Measurements from ENCODE around the gene DCC.

DCC gene

GRCh38 chr18:52869942-52870907, 530.2 kb downstream of the DCC start:
- Histone ChIP-seq H3K79me2 (ENCODE audit: control insufficient read depth, low read length) (no peaks in the 10 kb centered on the region), H3K4me2 (ENCODE audit: low read length) (no peak overlapping the region), H3K4me1 (ENCODE audit: control insufficient read depth, low read length) (no peaks in the 10 kb centered on the region), H3K27me3 (ENCODE audit: control insufficient read depth, low read length) (no peaks in the 10 kb centered on the region), H4K20me1 (ENCODE audit: control insufficient read depth, insufficient read depth, low read depth, low read length) (no peaks in the 10 kb centered on the region), H3K9me2 (replicated peaks; ENCODE audit: control insufficient read depth, low read length) (no peaks in the 10 kb centered on the region), H3K36me3 (ENCODE audit: control insufficient read depth, low read length) (no peaks in the 10 kb centered on the region), H3K9me3 (ENCODE audit: control insufficient read depth, insufficient read depth, low read length) (peaks cover 3% of the 10 kb centered on the region; the same call in 1 of the 2 replicates), H3F3A (ENCODE audit: control insufficient read depth, insufficient read depth) (no peaks in the 10 kb centered on the region), H3K4me3 (ENCODE audit: low read length) (no peak overlapping the region), H3K27ac (ENCODE audit: low read depth, low read length) (no peak overlapping the region)
- no peak for TF ChIP-seq CTCF (IDR thresholded peaks at IDR 0.05; ENCODE audit: low read depth, low read length, poor library complexity, severe bottlenecking)
- no peak for TF ChIP-seq EZH2phosphoT487 (IDR thresholded peaks at IDR 0.05; ENCODE audit: borderline replicate concordance, low read length)

GRCh38 chr18:52874774-52875173, 534.8 kb downstream of the DCC start:
- Histone ChIP-seq H3K36me3 (ENCODE audit: control insufficient read depth, low read length) (no peaks in the 10 kb centered on the region), H3K27me3 (ENCODE audit: control insufficient read depth, low read length) (no peaks in the 10 kb centered on the region), H4K20me1 (ENCODE audit: control insufficient read depth, insufficient read depth, low read depth, low read length) (no peaks in the 10 kb centered on the region), H3K4me1 (ENCODE audit: control insufficient read depth, low read length) (no peaks in the 10 kb centered on the region), H3K9me2 (replicated peaks; ENCODE audit: control insufficient read depth, low read length) (no peaks in the 10 kb centered on the region), H3K4me3 (ENCODE audit: low read length) (no peak overlapping the region), H3F3A (ENCODE audit: control insufficient read depth, insufficient read depth) (no peaks in the 10 kb centered on the region), H3K4me2 (ENCODE audit: low read length) (no peak overlapping the region), H3K79me2 (ENCODE audit: control insufficient read depth, low read length) (no peaks in the 10 kb centered on the region), H3K9me3 (ENCODE audit: control insufficient read depth, insufficient read depth, low read length) (peaks cover 3% of the 10 kb centered on the region; the same call in 1 of the 2 replicates), H3K27ac (ENCODE audit: low read depth, low read length) (no peak overlapping the region)
- TF ChIP-seq CTCF (IDR thresholded peaks at IDR 0.05; ENCODE audit: low read depth, low read length, poor library complexity, severe bottlenecking) (no peak), EZH2phosphoT487 (IDR thresholded peaks at IDR 0.05; ENCODE audit: borderline replicate concordance, low read length) (no peak)

- Histone ChIP-seq H3K4me2 (ENCODE audit: low read length) (no peak overlapping the region), H3K4me1 (ENCODE audit: control insufficient read depth, low read length) (no peaks in the 10 kb centered on the region), H3K36me3 (ENCODE audit: control insufficient read depth, low read length) (no peaks in the 10 kb centered on the region), H3K79me2 (ENCODE audit: control insufficient read depth, low read length) (no peaks in the 10 kb centered on the region), H3K9me3 (ENCODE audit: control insufficient read depth, insufficient read depth, low read length) (no peaks in the 10 kb centered on the region), H3K4me3 (ENCODE audit: low read length) (no peak overlapping the region), H4K20me1 (ENCODE audit: control insufficient read depth, insufficient read depth, low read depth, low read length) (no peaks in the 10 kb centered on the region), H3K27me3 (ENCODE audit: control insufficient read depth, low read length) (no peaks in the 10 kb centered on the region), H3K27ac (ENCODE audit: low read depth, low read length) (no peak overlapping the region), H3F3A (ENCODE audit: control insufficient read depth, insufficient read depth) (no peaks in the 10 kb centered on the region), H3K9me2 (replicated peaks; ENCODE audit: control insufficient read depth, low read length) (no peaks in the 10 kb centered on the region)
- no peak for TF ChIP-seq CTCF (IDR thresholded peaks at IDR 0.05; ENCODE audit: low read depth, low read length, poor library complexity, severe bottlenecking)
- TF ChIP-seq EZH2phosphoT487 (IDR thresholded peaks at IDR 0.05; ENCODE audit: borderline replicate concordance, low read length) = no peak
Measured at GRCh38 chr18:52875725-52876124, 535.7 kb downstream of the DCC start.
